Endothelial cell of hepatic sinusoid (primary cell): ENCODE results near the gene GRIK4.

ENCODE experiments used
- in situ Hi-C: cut with HindIII; loops from 2 replicates; pipeline ENCODE4 v1.10.0; 2017; ENCODE audit warnings: low sequenced_read_pairs

The GRIK4 gene

GRCh38 chr11:120929090-120929489 lies 417.5 kb downstream of the GRIK4 start:
- in situ Hi-C loops: no loop called here

GRCh38 chr11:120929664-120930154 lies 418.2 kb downstream of the GRIK4 start:
- in situ Hi-C loops: no loop called here

GRCh38 chr11:120931057-120931779 lies 419.7 kb downstream of the GRIK4 start:
- in situ Hi-C loops: no loop called here

GRCh38 chr11:120932305-120932915 lies 420.9 kb downstream of the GRIK4 start:
- in situ Hi-C loops: no loop called here

GRCh38 chr11:120936356-120936755 lies 424.8 kb downstream of the GRIK4 start:
- in situ Hi-C loops: no loop called here

GRCh38 chr11:120937501-120937900 lies 426.0 kb downstream of the GRIK4 start:
- in situ Hi-C loops: no loop called here

GRCh38 chr11:120938260-120938659 lies 426.7 kb downstream of the GRIK4 start:
- in situ Hi-C loops: no loop called here

- in situ Hi-C loops: no loop called here
Measured at GRCh38 chr11:120940160-120940848, 428.8 kb downstream of the GRIK4 start.

- in situ Hi-C loops: no loop called here
Measured at GRCh38 chr11:120941000-120941399, 429.5 kb downstream of the GRIK4 start.

GRCh38 chr11:120942701-120943100 lies 431.2 kb downstream of the GRIK4 start:
- in situ Hi-C loops: no loop called here

- in situ Hi-C loops: no loop called here
Measured at GRCh38 chr11:120945042-120945441, 433.5 kb downstream of the GRIK4 start.

GRCh38 chr11:120950880-120951279 lies 439.3 kb downstream of the GRIK4 start:
- in situ Hi-C loops: no loop called here

- in situ Hi-C loops: no loop called here
Measured at GRCh38 chr11:120952461-120953434, 441.2 kb downstream of the GRIK4 start.

- in situ Hi-C loops: no loop called here
Measured at GRCh38 chr11:120954381-120954780, 442.8 kb downstream of the GRIK4 start.

- in situ Hi-C loops: no loop called here
Measured at GRCh38 chr11:120956710-120957495, 445.4 kb downstream of the GRIK4 start.

GRCh38 chr11:120958185-120958584 lies 446.6 kb downstream of the GRIK4 start:
- in situ Hi-C loops: no loop called here

- in situ Hi-C loops: no loop called here
Measured at GRCh38 chr11:120959189-120959588, 447.6 kb downstream of the GRIK4 start.

- in situ Hi-C loops: no loop called here
Measured at GRCh38 chr11:120964857-120965256, 453.3 kb downstream of the GRIK4 start.

GRCh38 chr11:120966840-120967239 lies 455.3 kb downstream of the GRIK4 start:
- in situ Hi-C loops: no loop called here

GRCh38 chr11:120969993-120970392 lies 458.4 kb downstream of the GRIK4 start:
- in situ Hi-C loops: no loop called here
